GM15510 (cell line): Measurements from ENCODE around the gene ANP32B.

Experiments used
- POLR2A ChIP-seq: IDR thresholded peaks from 3 replicates; pipeline ENCODE4 v1.6.1; 2011; ENCODE audit warnings: borderline replicate concordance; ENCODE audit not compliant: insufficient read length; ENCODE audit errors: extremely low read depth

ANP32B gene

DNA sequence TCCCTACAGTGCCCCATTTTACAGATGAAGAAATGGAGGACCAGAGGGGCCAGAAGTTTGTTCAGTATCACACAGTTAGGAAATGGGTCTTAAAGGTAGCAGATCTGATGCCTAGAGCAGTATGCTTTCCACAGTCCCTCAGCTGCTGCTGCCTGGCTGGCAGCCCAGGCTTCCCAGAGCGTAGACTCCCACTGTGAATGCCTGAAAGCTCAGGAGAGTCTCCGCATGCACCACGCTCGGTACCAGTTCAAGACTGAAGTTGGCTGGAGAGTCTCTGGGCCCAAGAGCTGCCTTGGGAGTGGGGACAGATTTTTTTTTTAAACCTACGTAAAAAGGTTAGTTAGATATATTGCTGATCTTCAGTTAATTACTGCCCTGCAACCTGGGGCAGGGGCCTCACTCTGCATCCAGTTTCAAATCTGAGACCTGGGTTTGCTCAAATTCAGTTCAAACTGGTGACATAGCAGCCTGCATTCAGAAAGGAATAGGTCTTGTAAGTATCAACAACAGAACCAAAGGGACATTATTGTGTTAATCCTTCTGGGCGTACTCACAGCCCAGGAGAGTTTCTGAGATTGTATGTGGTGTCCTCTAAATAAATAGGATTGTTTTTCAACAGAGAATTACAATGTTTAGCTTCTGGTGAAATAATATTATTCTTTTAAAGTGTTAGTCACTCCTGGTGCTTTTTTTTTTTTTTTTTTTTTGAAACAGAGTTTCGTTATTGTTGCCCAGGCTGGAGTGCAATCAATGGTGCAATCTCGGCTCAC, 81.7 kb downstream of the ANP32B start:
- no peak for TF ChIP-seq POLR2A
